HG02571 (cell line): ENCODE measurements around the gene NCKAP5L.

Experiments
- ATAC-seq: cut with Tn5 transposase; IDR thresholded peaks from one replicate; pipeline ENCODE4 v1.9.1; 2021; ENCODE audit warnings: mild to moderate bottlenecking, moderate library complexity; ENCODE audit not compliant: unreplicated experiment

NCKAP5L gene

GRCh38 chr12:49803693-49804450, 24.3 kb downstream of the NCKAP5L start:
- no peak for ATAC-seq

GRCh38 chr12:49801141-49802063, 26.8 kb downstream of the NCKAP5L start:
- ATAC-seq: no peak

- ATAC-seq: no peak
Measured at GRCh38 chr12:49800421-49801140, 27.6 kb downstream of the NCKAP5L start.

- no peak for ATAC-seq
Measured at GRCh38 chr12:49798934-49799333, 29.3 kb downstream of the NCKAP5L start.

- ATAC-seq: no peak
Measured at GRCh38 chr12:49798248-49798647, 30.0 kb downstream of the NCKAP5L start.

- no peak for ATAC-seq
Measured at GRCh38 chr12:49797449-49797776, 30.8 kb downstream of the NCKAP5L start.

- ATAC-seq: no peak
Measured at GRCh38 chr12:49796606-49797448, 31.4 kb downstream of the NCKAP5L start.

GRCh38 chr12:49796155-49796554, 32.1 kb downstream of the NCKAP5L start:
- no peak for ATAC-seq

GRCh38 chr12:49795654-49796105, 32.5 kb downstream of the NCKAP5L start:
- ATAC-seq: no peak

- no peak for ATAC-seq
Measured at GRCh38 chr12:49794811-49795653, 33.2 kb downstream of the NCKAP5L start.

- no peak for ATAC-seq
Measured at GRCh38 chr12:49794021-49794420, 34.2 kb downstream of the NCKAP5L start.

- ATAC-seq: no peak
Measured at GRCh38 chr12:49793620-49794019, 34.6 kb downstream of the NCKAP5L start.

GRCh38 chr12:49792976-49793580, 35.1 kb downstream of the NCKAP5L start:
- ATAC-seq: no peak

- no peak for ATAC-seq
Measured at GRCh38 chr12:49792181-49792970, 35.8 kb downstream of the NCKAP5L start.

GRCh38 chr12:49791700-49792099, 36.5 kb downstream of the NCKAP5L start:
- ATAC-seq: no peak

- no peak for ATAC-seq
Measured at GRCh38 chr12:49790741-49791555, 37.3 kb downstream of the NCKAP5L start.

GRCh38 chr12:49789992-49790391, 38.2 kb downstream of the NCKAP5L start:
- ATAC-seq: no peak
